Skeletal muscle satellite cell (primary cell): Measurements from ENCODE around the gene ZC3H6. TPM values are rescaled to one million over a fixed set of nuclear protein-coding genes. Genes with fewer than 3 reads are reported as not detected.
"Not testable (repeated sequence)": the region's sequence is repeated elsewhere in the genome, so short reads cannot be mapped to it uniquely, and the experiment has no call there.

Source experiments
- H3K27me3 ChIP-seq: 2 replicates; pipeline ENCODE4 v1.7.0; 2013; ENCODE audit warnings: low read length; ENCODE audit not compliant: control insufficient read depth, insufficient read depth
- H3K36me3 ChIP-seq: 2 replicates; pipeline ENCODE4 v1.7.0; 2013; ENCODE audit warnings: mild to moderate bottlenecking, control low read depth, low read length; ENCODE audit not compliant: insufficient read depth
- H3K4me1 ChIP-seq: 2 replicates; pipeline ENCODE4 v1.7.0; 2013; ENCODE audit warnings: low read length; ENCODE audit not compliant: control insufficient read depth, insufficient read depth
- H3K4me2 ChIP-seq: 2 replicates; pipeline ENCODE4 v1.7.0; 2013; ENCODE audit warnings: mild to moderate bottlenecking, low read length
- H3K4me3 ChIP-seq: 2 replicates; pipeline ENCODE4 v1.7.0; 2013; ENCODE audit warnings: low read length
- H3K9ac ChIP-seq: 2 replicates; pipeline ENCODE4 v1.7.0; 2013; ENCODE audit warnings: mild to moderate bottlenecking, low read depth, low read length, moderate library complexity
- H3K9me3 ChIP-seq: replicated peaks from 2 replicates; pipeline ENCODE4 v1.7.0; 2013; ENCODE audit warnings: mild to moderate bottlenecking, control low read depth, low read length
- small RNA-seq: library from RNA; depleted of rRNA; stranded (forward); fragments of <200 nt; gene quantifications from one replicate; pipeline ENCODE3, GENCODE V24; 2012

Gene ZC3H6

GRCh38 chr2:112340475-112341267 is 65.3 kb downstream of the ZC3H6 start:
- H3K4me1 ChIP-seq: no peaks in the 10 kb centered on the region
- H3K36me3 ChIP-seq: no peaks in the 10 kb centered on the region
- H3K9ac ChIP-seq: no peak overlapping the region
- H3K9me3 ChIP-seq: no peaks in the 10 kb centered on the region
- H3K4me3 ChIP-seq: no peak overlapping the region
- no peak overlapping the region for H3K4me2 ChIP-seq
- no peaks in the 10 kb centered on the region for H3K27me3 ChIP-seq

GRCh38 chr2:112342067-112342550 is 66.7 kb downstream of the ZC3H6 start:
- H3K27me3 ChIP-seq: no peaks in the 10 kb centered on the region
- no peaks in the 10 kb centered on the region for H3K9me3 ChIP-seq
- H3K4me2 ChIP-seq: no peak overlapping the region
- no peak overlapping the region for H3K9ac ChIP-seq
- H3K36me3 ChIP-seq: no peaks in the 10 kb centered on the region
- H3K4me3 ChIP-seq: no peak overlapping the region
- no peaks in the 10 kb centered on the region for H3K4me1 ChIP-seq

GRCh38 chr2:112343827-112344585 is 68.6 kb downstream of the ZC3H6 start:
- Histone ChIP-seq H3K9ac (no peak overlapping the region), H3K27me3 (no peaks in the 10 kb centered on the region), H3K4me1 (no peaks in the 10 kb centered on the region), H3K9me3 (no peaks in the 10 kb centered on the region), H3K4me2 (no peak overlapping the region), H3K36me3 (no peaks in the 10 kb centered on the region), H3K4me3 (no peak overlapping the region)

GRCh38 chr2:112345030-112346027 is 69.9 kb downstream of the ZC3H6 start:
- H3K36me3 ChIP-seq: no peaks in the 10 kb centered on the region
- H3K4me3 ChIP-seq: no peak overlapping the region
- H3K9ac ChIP-seq: no peak overlapping the region
- no peaks in the 10 kb centered on the region for H3K4me1 ChIP-seq
- H3K9me3 ChIP-seq: no peaks in the 10 kb centered on the region
- H3K27me3 ChIP-seq: no peaks in the 10 kb centered on the region
- H3K4me2 ChIP-seq: no peak overlapping the region

GRCh38 chr2:112352292-112352691 is 76.9 kb downstream of the ZC3H6 start:
- H3K4me1 ChIP-seq, H3K36me3 ChIP-seq, H3K27me3 ChIP-seq, H3K9ac ChIP-seq, H3K4me3 ChIP-seq, H3K9me3 ChIP-seq, H3K4me2 ChIP-seq: not testable (repeated sequence)

GRCh38 chr2:112352809-112353603 is 77.6 kb downstream of the ZC3H6 start:
- H3K9ac ChIP-seq, H3K4me2 ChIP-seq, H3K27me3 ChIP-seq, H3K36me3 ChIP-seq, H3K4me3 ChIP-seq, H3K9me3 ChIP-seq, H3K4me1 ChIP-seq: not testable (repeated sequence)

GRCh38 chr2:112354335-112354734 is 78.9 kb downstream of the ZC3H6 start:
- not testable (repeated sequence) for H3K36me3 ChIP-seq, H3K4me3 ChIP-seq, H3K9me3 ChIP-seq, H3K9ac ChIP-seq, H3K27me3 ChIP-seq, H3K4me2 ChIP-seq, H3K4me1 ChIP-seq

- H3K9me3 ChIP-seq, H3K27me3 ChIP-seq, H3K4me1 ChIP-seq, H3K4me3 ChIP-seq, H3K9ac ChIP-seq, H3K36me3 ChIP-seq, H3K4me2 ChIP-seq: not testable (repeated sequence)
These were observed 84.7 kb downstream of the ZC3H6 start for GRCh38 chr2:112360055-112360454.

Small RNAs within 50 kb of the gene (small RNA-seq; reads per million reads assigned to genes)
- not detected for gene AC115115.1
